NT2/D1 (cell line): ENCODE results near the gene FHL3.

ENCODE experiments used
- YY1 ChIP-seq: IDR thresholded peaks from 2 replicates; pipeline ENCODE4 v1.6.1; 2011; ENCODE audit not compliant: insufficient read length, insufficient read depth
- ZNF274 ChIP-seq: IDR thresholded peaks from 2 replicates; pipeline ENCODE4 v1.6.1; 2011; ENCODE audit warnings: mild to moderate bottlenecking, low read depth, low read length

DNA sequence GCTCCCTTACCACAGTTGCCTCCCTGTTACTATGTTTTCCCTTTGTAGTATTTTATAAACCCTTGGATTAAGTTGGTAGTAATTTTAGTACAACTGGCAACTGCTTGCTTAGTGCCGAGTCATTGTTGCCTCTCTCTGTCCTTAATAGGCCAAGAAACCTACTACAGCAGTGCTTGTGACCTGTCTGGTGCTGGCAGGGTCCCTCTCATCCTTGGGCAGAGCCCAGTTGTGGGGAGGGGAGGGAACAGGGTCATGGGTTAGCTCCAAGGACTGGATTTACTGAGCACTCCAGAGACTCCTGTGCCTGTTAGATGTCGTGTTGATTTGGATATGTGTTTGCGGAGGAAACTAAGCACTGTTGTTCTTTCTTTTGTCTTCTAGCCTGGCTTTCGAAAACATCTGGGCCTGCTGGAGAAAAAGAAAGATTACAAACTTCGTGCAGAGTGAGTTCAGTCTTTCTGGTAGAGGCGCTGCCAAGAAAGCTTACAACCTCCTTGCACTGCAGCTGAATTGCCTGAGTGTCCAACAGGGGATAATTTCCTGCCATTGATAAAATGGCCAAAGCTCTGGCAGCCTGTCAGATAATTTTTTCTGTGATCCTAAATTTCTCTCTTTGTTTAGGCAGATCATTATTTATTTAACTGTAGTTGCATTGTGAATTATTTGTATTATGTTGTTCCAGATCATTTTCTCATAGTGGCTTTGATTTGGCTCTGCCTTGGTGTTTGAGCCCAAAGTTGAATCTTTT is 10.8 kb upstream of the FHL3 start:
- TF ChIP-seq YY1 (no peak), ZNF274 (no peak)
